Measurements from ENCODE around the gene AMBP.

The AMBP gene

GRCh38 chr9:114061830-114062474 lies 16.1 kb downstream of the AMBP start:
- TF ChIP-seq, protein P1, sequence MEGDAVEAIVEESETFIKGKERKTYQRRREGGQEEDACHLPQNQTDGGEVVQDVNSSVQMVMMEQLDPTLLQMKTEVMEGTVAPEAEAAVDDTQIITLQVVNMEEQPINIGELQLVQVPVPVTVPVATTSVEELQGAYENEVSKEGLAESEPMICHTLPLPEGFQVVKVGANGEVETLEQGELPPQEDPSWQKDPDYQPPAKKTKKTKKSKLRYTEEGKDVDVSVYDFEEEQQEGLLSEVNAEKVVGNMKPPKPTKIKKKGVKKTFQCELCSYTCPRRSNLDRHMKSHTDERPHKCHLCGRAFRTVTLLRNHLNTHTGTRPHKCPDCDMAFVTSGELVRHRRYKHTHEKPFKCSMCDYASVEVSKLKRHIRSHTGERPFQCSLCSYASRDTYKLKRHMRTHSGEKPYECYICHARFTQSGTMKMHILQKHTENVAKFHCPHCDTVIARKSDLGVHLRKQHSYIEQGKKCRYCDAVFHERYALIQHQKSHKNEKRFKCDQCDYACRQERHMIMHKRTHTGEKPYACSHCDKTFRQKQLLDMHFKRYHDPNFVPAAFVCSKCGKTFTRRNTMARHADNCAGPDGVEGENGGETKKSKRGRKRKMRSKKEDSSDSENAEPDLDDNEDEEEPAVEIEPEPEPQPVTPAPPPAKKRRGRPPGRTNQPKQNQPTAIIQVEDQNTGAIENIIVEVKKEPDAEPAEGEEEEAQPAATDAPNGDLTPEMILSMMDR (IDR thresholded peaks at IDR 0.05; ENCODE audit: low read depth, low read length, missing control alignments): no peak
- no peak for DNase-seq (ENCODE audit: extremely low read depth, low read depth)
- no peak overlapping the region for H3K4me3 ChIP-seq (replicated peaks; ENCODE audit: low read depth, low read length)

- TF ChIP-seq, protein P1 (IDR thresholded peaks at IDR 0.05; ENCODE audit: low read depth, low read length, missing control alignments): no peak
- no peak overlapping the region for H3K4me3 ChIP-seq (replicated peaks; ENCODE audit: low read depth, low read length)
- no peak for DNase-seq (ENCODE audit: extremely low read depth, low read depth)
Measured at GRCh38 chr9:114061292-114061691, 16.8 kb downstream of the AMBP start.

DNA sequence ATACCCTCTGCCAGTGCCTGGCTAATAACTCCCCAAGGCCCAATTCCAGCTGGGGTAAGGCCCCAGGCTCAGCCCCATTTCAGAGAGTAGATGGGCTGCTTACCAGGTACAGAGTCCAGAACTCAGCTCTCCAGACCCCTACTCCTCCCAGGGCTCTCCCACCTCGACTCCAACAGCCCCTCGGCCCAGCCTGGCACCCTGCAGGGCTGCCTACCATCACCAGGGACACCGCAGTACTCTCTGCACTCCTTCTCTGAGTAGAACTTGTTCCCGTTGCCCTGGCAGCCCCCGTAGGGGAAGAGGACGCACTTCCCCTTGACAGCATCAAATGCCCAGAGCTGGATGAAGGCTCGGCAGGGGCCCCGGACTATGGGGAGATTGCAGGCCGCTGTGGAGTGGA lies 17.4 kb downstream of the AMBP start:
- H3K4me3 ChIP-seq (replicated peaks; ENCODE audit: low read depth, low read length): no peak overlapping the region
- DNase-seq (ENCODE audit: extremely low read depth, low read depth): no peak
- TF ChIP-seq, protein P1 (IDR thresholded peaks at IDR 0.05; ENCODE audit: low read depth, low read length, missing control alignments): no peak

DNA sequence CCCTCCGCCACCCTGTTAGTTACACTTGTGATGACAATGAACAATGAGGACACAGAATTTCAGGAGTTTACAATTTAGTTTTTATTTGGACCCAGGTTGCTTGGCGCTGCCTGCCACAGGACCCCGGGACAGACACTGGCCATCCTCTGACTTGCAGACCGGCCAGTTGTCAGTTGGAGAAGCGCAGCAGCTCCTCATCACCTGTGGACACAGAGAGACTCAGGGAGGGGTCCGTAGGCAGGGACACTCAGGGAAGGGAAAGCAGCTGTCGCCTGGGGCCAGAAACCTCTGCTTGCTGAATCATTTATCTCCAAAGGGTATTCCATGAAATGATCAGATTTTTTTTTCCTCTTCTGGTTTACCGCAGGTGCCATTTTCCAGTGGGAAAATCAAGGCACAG lies 18.0 kb downstream of the AMBP start:
- no peak overlapping the region for H3K4me3 ChIP-seq (replicated peaks; ENCODE audit: low read depth, low read length)
- DNase-seq (ENCODE audit: extremely low read depth, low read depth): no peak
- TF ChIP-seq, protein P1 (IDR thresholded peaks at IDR 0.05; ENCODE audit: low read depth, low read length, missing control alignments): no peak

GRCh38 chr9:114059047-114059803 lies 18.9 kb downstream of the AMBP start:
- no peak overlapping the region for H3K4me3 ChIP-seq (replicated peaks; ENCODE audit: low read depth, low read length)
- TF ChIP-seq, protein P1 (IDR thresholded peaks at IDR 0.05; ENCODE audit: low read depth, low read length, missing control alignments): no peak
- DNase-seq (ENCODE audit: extremely low read depth, low read depth): no peak

DNA sequence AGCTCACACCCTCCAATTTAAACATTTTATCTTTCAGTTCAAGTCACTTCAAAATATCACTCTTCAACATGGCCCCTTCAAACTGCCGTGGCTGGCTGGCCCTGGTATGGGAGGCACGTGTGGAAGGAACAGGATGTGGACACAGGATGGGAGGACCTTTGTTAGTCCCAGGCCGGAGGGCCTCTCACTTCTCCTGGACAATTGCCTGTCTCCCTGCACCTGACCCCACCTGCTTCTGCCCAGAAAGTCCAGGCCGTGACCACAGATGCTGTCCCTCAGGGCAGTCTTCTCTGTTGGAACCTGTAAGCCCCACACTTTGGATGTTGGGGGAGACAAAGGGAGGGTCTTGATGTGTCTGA lies 19.4 kb downstream of the AMBP start:
- TF ChIP-seq, protein P1 (IDR thresholded peaks at IDR 0.05; ENCODE audit: low read depth, low read length, missing control alignments): no peak
- DNase-seq (ENCODE audit: extremely low read depth, low read depth): no peak
- no peak overlapping the region for H3K4me3 ChIP-seq (replicated peaks; ENCODE audit: low read depth, low read length)
